Activated CD8-positive, alpha-beta memory T cell treated with anti-CD3 and anti-CD28 coated beads, Interleukin-2, amount 50 U/mL, for 1 hour (primary cell): ENCODE measurements around the gene C2orf80.
"Not testable (repeated sequence)": the region's sequence is repeated elsewhere in the genome, so short reads cannot be mapped to it uniquely, and the experiment has no call there.

Experiments used
- DNase-seq: peaks from one replicate; pipeline ENCODE4 v3.0.0-alpha.2; 2020; ENCODE audit errors: extremely low read depth

Gene C2orf80

DNA sequence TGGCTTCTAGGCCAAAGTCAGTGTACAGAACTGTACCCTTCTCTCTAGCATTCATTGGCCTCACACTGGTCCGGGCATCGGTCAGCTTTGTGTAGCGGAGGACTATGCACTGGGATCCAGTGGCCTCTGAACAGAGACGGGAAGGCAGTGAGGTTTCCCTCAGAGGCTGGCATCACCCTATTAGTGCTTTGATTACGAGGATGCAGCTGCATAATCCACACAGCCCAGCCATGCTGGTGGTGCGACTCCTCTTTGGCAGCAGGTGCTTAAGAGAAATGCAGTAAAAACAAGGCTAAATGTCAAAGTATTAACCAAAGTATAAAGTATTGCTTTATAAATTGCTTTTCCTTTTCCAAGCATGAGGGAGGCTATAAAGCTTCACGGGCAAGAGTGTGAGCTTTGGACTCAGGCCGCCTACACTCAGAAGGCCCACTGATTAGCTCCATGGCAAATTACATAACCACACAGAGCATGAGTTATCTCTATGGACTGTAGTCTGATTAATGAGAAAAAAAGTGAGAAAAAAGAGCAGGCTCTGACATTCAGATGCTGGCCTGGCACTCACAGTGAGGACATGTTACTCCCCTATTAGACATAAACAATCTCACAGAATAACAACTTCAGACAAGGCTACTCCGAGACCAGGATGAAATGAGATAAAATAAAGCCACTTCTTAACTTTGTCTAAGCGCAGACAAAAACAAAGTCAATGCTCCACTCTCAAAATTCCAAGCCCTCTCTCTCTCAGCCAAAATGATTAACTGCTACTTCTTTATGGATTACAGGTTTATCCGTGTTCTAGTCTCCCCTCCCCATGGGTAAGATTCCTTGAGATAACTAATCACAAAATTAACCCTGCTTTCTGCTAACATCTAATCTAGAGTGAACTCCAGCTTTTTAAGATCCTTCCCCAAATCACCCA lies 53.8 kb downstream of the C2orf80 start:
- DNase-seq: no peak

DNA sequence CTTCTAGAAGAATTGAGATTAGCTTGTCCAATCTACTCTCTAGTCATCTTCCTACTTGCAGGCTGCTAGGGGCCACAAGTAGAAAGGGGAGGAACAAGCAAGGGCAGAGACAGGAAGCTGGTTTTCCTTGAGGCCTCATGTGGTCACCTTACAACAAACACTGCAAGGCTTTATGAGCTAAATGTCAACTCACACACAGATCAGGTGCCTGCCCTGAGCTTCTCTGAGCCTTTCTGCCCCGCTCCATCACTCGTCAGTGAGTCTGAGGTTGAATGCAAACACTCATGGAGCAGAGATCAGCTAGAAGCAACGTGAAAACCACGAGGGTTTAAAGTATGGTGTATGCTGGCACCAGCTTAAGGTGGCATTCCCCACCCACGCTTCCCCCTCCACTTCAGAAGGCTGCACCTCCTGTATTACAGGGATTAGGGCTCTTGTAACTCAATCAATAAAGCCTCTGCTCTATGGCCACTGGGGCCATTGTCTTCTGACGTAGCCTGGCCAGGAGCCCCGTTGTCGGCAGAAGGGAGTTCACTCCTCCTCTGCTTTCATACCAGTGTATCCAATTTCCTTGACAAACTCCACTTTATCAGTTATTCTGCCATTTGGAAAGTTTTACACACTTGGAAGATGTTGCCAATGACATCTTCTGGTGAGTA lies 54.8 kb downstream of the C2orf80 start:
- DNase-seq: no peak

DNA sequence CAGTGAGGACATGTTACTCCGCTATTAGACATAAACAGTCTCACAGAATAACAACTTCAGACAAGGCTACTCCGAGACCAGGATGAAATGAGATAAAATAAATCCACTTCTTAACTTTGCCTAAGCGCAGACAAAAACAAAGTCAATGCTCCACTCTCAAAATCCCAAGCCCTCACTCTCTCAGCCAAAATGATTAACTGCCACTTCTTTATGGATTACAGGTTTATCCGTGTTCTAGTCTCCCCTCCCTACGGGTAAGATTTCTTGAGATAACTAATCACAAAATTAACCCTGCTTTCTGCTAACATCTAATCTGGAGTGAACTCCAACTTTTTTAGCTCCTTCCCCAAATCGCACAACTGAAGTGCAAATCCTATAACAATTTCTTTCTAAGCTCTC lies 59.1 kb downstream of the C2orf80 start:
- DNase-seq: no peak

DNA sequence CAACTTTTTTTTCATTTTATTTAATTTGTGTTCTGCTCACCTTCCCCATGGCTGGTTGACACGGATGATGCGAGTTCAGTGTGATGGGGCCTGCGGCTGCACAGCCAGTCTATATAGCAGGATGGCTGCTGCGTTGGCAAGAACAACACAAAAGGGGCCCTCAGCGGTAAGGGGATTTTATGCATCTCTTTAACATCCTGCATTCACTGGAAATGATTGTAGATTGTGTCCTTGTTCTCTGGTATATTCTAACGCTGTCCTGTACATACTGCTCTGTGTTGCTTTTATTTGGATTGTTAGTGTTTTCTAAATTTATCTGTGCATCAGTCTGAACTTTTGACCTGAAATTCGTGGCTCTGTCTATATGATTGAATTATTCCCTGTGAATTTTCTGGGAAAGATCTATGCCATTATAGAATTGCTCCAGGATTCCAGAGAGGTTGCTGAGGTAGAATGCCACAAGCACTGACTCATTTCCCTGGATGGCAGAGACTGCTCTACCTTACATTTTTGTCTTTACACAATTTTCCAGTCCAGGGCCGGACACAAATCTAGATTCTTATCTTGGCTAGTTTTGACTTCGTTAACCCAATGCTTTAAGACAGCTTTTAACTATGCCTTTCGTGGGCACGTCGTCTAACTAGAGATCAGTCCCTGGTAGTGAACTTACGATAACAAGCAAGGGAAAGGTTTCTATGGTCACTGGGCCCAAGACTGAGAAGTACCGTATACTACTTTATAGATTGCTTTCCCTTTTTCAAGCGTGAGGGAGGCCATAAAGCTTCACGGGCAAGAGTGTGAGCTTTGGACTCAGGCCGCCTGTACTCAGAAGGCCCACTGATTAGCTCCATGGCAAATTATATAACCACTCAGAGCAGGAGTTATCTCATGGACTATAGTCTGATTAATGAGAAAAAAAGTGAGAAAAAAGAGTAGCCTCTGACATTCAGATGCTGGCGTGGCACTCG lies 59.8 kb downstream of the C2orf80 start, which contains the start of gene CRYGC:
CRYGC (minus strand) TSS at position 85 of the 968 bp plus-strand sequence; CDS start at position 49, 36 bp downstream.
- no peak for DNase-seq

DNA sequence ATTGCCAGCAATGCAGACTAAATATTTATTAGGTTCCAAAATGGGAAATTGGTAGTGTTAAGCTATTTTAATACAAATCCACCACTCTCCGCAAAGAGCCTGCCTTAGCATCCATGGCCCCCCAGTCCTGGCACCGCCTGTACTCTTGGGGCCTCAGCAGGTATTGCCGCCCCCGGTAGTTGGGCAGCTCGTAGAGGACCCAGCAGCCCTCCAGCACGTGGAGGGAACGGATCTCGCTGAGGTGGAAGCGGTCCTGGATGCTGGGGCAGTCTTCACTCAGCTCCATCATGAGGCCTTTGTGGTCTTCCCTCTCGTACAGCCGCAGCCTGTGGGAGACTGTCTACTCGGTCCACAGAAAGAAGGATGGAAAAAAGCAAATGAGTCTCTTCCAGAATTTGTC lies 61.7 kb downstream of the C2orf80 start:
- DNase-seq: no peak

DNA sequence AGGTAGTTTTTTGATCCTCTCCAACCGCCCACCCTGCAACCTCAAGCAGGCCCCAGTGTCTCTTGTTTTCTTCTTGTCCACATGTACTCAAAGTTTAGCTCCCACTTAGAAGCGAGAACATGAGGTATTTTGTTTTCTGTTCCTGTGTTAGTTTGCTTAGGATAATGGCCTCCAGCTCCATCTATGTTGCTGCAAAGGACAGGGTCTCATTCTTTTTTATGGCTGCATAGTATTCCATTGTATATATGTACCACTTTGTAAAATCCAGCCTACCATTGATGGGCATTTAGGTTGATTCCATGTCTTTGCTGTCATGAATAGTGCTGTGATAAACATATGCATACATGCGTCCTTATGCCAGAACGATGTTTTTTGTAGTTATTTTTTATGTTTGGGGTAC lies 62.7 kb downstream of the C2orf80 start:
- DNase-seq: no peak

DNA sequence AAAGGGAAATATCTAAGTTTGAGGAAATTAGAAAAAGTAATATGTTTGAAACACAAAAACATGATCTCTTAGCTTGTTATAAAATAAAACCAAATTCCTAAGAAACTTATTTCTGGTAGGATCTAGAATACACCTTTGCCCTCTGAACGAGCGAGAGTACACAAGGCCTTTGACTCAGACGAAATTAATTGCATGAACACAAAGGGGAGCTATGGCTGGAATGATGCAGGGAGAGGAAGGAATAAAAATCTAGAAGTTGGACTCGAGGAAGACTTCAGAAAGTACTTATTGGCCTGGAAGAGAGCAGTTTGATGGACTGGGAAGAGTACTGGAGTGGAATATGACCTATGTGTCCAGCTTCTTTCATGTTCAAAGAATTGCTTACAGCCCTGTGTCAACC lies 64.6 kb downstream of the C2orf80 start:
- no peak for DNase-seq

DNA sequence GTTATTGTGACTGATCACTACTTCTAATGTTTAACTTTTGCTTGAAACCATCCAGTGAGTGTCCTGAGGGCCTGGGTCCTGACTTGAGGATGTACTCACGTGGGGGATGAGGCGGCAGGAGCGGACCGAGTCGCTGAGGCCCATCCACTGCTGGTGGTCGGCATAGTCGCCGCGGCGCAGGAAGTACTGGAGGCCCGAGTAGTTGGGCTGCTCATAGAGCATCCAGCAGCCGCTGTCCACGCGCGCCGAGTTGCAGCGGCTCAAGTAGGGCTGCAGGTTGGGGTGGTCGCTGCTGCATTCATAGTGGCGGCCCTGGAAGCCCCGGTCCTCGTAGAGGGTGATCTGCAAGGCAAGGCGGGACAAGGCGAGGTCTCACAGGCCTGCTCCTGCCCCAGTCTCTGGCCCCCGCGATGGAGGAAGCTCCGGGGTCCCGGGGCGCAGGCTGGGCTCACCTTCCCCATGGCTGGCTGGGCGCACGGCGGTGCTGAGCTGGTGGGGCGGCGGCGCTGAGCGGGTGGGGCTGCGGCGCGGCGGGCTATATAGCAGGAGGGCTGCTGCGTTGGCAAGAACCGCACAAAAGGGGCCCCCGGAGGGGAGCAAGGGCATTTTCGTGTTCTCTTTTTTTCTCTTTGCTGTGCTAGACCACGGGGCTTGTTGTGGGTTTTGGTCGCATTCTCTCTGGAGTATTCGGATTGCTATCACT lies 65.7 kb downstream of the C2orf80 start, which contains the start of gene CRYGD:
CRYGD (minus strand) TSS at position 512 of the 703 bp plus-strand sequence; CDS start at position 461, 51 bp downstream.
- not testable (repeated sequence) for DNase-seq

DNA sequence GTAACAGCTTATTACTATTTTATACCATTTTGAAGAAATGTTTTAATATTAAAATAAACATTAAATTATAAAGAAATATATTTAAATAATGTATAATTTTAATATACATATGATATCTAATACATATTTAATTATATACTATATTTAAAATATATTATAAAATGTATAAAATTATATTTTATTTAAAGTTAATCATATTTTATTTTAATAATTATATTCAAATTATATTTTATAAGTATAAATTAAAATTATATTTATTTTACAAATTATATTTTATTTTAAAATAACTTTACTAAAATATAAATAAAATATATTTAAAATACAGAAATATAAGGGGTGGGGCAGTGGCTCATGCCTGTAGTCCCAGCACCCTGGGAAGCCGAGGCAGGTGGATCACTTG lies 67.6 kb downstream of the C2orf80 start:
- DNase-seq: no peak

DNA sequence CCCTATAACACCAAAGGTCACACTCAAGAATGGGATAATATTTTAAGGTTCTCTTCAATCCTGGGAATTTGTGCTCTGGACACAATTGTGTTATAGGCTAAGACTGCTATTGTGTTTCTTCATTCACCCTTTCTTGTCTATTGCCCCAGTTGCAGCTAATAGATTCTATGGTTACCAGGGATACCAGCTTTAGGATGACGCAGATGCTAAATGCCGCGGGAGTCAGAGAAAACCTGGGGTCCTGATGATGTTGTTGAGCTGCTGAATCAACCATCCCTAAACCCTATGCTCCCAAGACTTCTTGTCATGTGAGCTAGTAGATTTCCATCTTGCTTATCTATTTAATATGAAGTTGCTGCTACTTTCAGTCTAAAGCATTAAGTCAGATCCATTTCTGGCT lies 70.9 kb downstream of the C2orf80 start:
- no peak for DNase-seq

DNA sequence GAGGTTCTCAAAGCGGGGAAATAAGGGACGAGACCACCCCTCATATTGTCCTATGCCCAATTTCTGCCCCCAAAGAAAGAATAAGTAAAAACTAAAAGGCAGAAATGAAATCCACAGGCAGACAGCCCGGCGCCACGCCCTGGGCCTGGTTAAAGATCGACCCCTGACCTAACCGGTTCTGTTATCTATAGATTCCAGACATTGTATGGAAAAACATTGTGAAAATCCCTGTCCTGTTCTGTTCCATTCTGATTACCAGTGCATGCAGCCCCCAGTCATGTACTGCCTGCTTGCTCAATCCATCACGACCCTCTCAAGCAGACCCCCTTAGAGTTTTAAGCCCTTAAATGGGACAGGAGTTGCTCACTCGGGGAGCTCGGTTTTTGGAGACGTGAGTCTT lies 72.4 kb downstream of the C2orf80 start:
- DNase-seq: not testable (repeated sequence)
